COLO829 (cell line): Measurements from ENCODE around the gene PIAS4.
A peak's percentile ranks its signal among the peaks of the same experiment; 100 is the strongest.
"Not testable (repeated sequence)": the region's sequence is repeated elsewhere in the genome, so short reads cannot be mapped to it uniquely, and the experiment has no call there.

Source experiments
- DNase-seq: peaks from one replicate; pipeline ENCODE4 v3.0.0; 2012; ENCODE audit warnings: low spot score

PIAS4 gene

DNA sequence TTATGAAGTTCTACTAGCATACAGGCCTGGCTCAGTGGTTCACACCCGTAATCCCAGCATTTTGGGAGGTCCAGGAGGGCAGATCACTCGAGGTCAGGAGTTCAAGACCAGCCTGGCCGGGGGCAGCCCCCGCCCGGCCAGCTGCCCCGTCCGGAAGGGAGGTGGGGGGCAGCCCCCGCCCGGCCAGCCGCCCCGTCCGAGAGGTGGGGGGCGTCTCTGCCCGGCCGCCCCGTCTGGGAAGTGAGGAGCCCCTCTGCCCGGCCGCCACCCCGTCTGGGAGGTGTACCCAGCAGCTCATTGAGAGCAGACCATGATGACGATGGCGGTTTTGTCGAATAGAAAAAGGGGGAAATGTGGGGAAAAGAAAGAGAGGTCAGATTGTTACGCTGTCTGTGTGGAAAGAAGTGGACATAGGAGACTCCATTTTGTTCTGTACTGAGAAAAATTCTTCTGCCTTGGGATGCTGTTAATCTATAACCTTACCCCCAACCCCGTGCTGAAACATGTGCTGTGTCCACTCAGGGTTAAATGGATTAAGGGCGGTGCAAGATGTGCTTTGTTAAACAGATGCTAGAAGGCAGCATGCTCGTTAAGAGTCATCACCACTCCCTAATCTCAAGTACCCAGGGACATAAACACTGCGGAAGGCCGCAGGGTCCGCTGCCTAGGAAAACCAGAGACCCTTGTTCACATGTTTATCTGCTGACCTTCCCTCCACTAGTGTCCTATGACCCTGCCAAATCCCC is 8.7 kb upstream of the PIAS4 start:
- not testable (repeated sequence) for DNase-seq

DNA sequence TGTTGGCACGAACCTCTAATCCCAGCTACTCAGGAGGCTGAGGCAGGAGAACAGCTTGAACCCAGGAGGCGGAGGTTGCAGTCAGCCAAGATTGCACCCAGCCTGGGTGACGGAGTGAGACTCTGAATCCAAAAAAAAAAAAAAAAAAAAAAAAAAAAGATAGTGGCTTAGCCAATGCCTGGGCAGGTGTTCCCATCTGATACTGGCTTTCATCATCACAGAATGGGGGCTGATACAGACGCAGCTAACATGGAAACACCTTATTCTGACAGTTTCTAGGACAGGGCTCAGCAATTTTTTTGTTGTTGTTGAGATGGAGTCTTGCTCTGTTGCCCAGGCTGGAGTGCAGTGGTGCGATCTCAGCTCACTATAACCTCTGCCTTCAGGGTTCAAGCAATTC is 6.7 kb upstream of the PIAS4 start:
- not testable (repeated sequence) for DNase-seq

DNA sequence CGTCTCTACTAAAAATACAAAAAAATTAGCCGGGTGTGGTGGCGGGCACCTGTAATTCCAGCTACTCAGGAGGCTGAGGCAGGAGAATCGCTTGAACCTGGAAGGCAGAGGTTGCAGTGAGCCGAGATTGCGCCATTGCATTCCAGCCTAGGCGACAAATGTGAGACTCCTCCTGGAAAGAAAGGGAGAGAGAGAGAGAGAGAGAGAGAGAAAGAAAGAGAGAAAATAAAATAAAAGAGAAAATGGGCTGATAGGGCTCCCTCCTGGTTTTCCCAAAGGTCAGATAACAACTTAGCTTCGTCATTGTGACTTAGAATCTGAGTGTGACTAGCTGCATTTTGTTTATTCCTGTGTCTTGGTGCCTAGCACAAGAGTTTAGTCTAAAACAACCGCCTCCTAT is 2.1 kb upstream of the PIAS4 start:
- not testable (repeated sequence) for DNase-seq

DNA sequence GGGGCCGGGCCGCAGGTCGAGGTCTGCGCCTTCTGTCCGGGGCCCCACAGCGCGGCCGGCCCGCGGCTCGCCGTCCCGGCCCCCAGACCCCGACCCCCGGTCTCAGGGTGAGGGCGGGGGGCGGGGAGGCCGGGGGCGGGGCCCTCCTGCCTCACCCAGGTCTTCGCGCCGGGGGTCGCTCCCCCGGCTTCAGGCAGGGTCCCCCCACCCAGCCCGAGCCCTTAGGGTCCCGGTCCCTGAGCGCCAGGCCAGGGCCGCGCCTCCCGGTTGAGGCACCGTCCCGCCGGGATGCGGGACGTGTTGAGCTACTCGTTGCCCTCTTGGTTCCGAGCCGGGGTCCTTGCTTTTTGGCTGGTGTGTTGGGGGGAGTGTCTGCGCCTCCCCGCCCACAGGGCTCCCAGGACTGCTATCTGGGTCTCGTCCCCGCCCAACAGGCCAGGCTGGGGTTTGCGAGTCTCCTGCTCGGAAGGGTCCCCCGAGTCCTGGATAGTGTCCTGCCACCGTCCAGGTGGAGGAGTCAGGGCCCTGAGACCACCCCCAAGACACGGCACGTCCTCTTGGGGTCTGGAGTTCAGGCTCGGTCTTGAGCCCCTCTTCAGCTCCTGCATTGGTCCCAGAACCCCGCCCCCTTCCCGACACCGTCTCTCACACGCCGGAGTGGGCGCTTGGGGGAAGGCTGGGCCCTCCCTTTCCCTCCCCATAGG is 452 bp downstream of the PIAS4 start:
- DNase-seq = no peak

DNA sequence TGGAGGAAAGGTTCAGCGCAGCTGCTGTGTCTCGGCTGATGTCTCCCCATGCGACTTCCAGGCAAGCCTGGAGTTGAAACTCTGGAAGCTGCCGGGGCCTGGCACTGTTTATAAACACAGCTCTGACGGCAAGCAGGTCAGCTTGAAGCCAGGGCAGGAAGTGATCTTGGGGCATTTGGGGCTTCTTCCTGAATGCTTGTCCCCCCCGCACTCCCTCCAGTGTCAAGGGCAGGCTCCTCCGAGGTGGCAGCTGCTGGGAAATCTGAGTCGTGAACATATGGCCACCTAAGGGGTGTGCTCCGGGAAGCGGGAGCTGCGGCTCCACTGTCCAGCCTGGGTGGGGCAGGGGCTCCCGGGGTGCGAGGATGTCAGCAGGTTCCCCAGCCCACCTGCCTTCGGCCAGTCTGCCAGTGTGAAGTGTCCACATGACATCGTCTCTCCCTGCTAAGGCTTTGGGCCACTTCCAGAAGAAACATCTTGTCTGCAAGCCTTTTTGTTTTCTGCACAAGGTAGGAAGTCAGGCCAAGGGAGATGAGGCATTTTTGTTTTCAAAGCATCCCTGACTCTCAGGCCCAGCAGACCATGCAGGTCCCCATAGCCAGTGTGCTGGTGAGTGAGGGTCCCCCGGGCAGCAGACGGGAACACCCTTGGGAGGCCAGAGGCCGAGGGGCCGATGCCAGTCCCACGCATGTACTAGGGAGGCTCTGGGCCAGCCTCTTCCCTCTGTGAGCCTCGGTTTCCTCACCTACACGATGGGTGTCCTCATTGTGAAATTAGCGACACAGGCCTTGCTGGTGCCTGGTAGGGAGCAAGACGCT is 2.7 kb downstream of the PIAS4 start:
- DNase-seq = no peak

DNA sequence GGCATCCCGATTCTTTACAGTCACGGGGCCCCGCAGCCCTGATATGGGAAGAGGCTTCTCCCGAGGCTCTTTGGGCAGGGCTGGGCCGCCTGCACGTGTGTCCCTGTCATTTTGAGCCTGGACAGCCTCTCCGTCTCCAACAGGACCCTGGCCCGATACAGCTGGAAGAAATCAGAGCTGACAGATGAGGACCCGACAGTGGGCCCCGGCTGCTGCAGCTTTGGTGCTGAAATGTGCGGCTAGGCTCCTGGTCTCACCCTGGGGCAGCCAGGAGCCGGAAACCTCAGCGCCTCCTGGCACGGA is 3.2 kb downstream of the PIAS4 start:
- DNase-seq = no peak

DNA sequence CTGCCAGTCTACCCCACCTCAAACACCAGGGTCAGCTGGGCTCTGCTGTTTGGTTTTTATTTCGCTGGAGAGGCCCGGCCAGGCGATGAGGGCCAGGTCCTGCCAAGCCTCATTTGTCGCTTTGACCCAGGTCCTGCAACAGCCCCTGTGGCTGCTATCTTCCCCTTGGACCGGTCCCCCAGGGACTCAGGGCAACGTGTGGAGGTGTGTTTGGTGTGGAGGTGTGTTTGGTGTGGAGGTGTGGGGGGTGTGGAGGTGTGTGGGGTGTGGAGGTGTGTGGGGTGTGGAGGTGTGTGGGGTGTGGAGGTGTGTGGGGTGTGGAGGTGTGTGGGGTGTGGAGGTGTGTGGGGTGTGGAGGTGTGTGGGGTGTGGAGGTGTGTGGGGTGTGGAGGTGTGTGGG is 3.9 kb downstream of the PIAS4 start:
- not testable (repeated sequence) for DNase-seq

DNA sequence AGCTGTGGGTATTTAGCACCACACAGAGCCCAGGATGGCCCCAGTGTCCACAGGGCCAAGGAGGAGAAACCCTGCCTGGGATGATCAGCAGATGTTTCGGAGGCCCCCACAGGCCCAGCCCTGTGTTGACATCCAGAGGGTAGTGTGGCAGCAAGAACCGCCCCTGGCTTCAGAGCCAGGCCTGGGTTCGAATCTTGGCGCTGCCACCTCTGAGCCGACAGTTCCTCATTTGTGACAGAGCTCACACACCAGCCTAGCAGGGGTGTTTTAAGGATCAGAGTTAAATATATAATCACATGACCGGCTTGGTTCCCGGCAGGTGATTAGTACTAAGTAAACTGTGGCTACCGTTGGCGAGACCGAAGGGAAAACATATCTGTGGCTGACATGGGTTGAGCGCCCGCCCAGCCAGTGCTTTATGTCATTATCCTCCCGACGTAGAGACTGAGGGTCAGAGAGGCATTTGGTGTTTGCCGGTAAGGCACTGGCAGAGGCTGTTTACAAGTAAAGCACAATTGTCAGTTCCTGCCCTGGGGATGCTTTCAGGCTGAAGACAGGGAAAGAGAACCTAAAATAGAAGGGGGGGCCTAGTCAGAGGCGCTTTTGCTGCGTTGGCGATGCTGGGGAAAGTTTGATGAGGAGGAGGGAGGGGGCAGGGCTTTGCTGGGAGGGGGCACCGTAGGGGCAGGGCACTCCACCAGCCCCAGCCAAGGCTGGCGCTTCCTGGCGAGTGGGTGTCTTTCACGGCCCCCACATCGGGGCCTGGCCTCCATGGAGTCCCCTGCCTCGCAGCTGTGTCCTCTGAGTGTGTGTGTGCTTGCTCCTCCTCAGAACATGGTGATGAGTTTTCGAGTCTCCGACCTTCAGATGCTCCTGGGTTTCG is 4.8 kb downstream of the PIAS4 start:
- no peak for DNase-seq

DNA sequence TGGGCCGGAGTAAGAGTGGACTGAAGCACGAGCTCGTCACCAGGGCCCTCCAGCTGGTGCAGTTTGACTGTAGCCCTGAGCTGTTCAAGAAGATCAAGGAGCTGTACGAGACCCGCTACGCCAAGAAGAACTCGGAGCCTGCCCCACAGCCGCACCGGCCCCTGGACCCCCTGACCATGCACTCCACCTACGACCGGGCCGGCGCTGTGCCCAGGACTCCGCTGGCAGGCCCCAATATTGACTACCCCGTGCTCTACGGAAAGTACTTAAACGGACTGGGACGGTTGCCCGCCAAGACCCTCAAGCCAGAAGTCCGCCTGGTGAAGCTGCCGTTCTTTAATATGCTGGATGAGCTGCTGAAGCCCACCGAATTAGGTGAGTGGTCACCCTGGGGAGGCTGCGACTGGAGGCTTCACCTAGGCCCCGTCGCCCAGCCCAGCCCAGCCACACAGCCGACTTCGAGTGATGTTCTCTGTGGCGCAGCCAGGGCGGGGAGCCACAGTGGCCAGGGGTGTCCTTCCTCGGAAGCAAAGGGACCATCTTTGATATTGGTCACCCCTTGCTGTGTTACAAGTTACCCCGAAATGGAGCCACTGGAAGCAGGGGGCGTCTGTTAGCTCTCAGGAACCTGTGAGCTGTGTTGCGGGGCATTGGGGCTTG is 5.6 kb downstream of the PIAS4 start:
- no peak for DNase-seq

DNA sequence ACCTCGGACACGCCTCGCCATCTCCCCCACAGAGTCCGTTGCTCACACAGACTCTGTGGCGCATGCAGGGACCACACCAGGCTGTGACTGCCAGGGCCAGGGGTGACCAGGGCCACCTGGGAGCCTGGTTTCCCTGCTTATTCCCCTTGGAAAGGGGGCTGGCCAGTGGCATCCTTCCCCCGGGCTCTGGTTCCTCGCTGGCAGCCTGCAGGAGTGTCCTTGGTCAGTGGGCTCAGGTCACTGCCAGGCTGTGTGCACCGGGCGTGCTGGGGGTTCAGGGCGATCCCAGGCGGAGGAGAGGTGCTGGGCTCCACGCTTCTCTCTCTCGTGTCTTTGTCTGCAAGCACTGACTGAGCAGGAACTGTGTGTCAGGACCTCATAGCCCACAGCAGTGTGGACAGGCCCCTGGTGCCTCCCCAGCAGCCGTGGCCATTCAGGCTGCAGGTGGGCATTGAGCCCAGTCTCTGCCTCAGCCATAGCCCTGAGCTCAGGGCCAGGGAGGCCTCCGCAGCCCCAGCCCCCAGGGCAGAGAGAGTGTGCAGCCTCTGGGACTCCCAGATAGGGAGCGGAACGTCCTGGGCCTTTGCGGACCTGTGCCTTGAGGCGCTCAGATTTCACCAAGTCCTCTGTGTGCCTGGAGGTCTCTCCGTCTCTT is 6.5 kb downstream of the PIAS4 start:
- no peak for DNase-seq

DNA sequence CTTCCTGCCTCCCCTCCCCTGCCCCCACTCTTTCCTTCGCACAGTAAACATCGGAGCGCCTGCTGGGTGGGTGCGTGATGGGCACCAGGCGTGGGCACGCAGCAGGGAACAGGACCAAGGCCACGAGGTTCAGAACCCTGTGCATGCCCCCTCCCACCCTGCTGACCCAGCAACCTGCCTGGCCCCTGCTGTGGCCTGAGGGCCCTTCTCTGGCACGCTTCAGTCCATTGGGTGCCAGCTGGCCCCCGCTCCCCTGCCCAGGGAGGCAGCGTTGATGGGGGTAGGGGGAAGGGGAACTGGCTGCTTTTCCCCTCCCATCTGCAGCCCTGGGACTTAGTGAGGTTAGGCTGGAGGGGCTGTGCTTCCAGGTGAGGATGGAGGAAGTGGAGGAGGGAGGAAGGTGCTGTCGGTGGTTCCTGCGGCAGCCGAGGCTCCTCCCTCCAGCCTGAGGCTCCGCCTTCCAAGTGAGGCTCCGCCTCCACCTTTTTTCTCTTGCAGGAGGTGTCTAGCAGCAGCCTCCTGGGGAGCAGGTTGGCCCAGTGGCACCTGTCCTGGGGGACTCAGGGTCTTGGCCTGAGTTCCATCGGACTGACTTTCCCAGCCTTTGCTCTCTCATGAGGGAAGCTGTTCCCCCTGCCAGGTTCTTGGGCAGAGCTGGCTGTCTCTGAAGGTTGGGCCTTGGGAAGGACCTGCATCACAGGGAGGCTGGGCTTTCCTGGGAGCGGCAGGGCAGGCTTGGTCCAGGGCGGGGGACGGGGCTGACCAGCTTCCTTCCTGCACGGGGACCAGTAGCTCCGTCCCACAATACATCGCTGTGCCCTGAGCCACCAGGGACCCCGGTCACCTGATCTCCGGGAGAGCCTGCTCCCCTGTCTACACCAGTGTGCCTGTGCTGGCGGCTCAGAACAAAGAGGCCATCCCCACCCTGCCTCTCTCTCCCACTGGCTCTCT is 7.3 kb downstream of the PIAS4 start:
- DNase-seq = no peak

DNA sequence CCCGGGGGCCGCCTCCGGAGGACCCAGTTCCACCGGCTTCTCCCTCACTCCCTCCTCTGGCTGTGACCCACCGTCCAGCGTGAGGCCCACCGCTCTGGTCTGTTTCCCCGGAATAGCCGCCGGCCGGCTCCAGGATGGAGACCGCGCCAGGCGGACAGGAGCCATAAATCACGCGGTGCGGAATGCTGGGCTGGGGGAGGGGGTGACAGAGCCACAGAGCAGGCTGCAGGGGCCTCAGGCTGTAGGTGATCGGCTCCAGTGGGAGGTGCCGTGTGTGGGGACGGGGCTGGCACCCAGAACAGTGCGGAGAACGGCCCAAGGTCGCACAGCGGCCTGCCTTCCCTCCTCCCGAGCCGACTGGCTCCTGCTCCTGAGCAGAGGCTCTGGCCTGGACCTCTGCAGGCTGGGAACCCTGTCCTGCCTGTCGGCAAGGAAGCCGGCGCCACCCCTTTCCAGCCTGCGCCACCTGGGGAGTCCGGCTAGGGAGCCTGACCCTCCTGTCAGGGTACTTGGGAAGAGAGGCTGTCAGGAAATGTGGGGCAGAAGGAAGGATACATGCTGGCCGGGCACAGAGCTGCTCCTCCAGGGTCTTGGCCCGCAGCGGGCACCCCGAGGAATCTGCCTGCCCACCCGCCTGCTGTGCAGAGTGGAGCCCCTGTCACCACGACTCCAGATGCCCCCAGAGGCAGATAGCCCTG is 8.3 kb downstream of the PIAS4 start:
- DNase-seq = no peak

DNA sequence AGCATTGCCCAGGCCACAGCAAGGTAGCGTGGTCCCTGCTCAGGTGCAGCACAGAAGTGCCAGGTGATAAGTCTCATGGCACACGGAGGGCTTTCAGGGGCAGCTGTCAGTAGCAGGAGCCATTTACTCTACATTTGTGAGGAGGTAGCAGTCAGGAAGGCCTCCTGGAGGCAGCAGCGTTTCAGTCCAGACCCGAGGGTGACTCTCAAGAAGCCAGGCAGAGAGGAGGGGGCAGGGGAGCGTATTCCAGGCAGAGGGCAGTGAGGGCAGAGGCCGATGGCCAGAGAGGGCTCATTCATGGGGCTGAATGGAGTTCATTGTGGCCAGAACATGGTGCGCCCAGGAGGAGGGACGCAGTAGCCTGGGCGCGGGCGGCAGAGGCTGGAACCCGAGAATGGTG is 8.9 kb downstream of the PIAS4 start:
- peak; percentile 29 for DNase-seq

DNA sequence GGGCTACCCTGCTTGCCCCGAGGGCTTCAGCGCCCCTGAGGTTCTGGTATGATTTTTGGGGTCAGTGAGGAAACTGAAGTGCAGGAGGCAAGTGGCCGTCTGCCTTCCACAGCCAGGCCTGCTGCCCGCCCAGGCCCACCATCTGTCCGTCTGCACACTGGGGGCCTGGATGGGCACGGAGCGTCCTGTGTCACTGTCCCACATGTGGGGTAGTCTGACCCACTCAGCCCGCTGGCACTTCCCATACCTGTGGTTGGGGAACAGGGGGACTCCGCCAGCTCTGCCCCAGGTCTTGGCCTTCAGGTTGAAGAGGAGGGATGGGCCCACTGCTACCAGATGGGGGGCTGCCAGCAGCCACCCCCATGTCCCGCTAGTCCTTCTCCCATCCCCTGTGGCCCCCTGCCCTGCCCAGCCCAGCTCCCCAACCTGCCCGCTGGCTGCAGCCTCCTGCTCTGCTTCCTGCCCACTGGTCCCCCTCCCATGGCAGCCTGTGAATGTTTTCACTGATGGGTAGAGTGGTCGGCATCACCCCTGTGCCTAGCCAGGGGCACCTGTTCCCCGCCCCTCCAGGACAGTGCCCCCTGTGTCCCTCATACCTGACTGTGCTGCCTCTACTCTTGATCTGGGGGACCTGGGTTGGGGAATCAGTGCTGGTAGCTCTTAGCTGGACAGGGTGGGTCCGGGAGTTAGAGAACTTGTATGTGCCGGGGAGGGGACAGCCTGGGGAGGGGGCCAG is 9.5 kb downstream of the PIAS4 start:
- no peak for DNase-seq

DNA sequence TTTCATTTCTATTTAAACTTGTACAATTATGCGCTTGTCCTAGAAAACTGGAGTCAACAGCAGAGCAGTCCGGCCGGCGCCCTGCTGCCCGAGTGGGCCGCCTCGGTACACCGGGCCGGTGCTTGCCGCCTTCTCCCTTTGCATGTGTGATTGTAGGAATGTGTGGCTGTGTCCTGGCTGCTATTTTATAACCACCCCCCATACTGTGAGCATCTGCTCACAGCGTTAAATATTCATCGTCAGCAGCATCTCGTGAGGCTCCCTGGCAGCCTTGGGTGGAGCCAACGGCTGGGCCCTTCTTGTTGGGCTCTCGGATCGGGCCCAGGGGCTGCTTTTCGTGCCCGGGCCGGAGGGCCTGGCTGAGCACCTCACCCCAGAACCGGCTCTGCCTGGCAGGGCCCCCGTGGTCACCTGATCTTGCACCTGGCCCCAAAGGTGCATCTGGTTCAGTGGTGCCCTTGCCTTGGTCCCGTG is 10.6 kb downstream of the PIAS4 start:
- no peak for DNase-seq

DNA sequence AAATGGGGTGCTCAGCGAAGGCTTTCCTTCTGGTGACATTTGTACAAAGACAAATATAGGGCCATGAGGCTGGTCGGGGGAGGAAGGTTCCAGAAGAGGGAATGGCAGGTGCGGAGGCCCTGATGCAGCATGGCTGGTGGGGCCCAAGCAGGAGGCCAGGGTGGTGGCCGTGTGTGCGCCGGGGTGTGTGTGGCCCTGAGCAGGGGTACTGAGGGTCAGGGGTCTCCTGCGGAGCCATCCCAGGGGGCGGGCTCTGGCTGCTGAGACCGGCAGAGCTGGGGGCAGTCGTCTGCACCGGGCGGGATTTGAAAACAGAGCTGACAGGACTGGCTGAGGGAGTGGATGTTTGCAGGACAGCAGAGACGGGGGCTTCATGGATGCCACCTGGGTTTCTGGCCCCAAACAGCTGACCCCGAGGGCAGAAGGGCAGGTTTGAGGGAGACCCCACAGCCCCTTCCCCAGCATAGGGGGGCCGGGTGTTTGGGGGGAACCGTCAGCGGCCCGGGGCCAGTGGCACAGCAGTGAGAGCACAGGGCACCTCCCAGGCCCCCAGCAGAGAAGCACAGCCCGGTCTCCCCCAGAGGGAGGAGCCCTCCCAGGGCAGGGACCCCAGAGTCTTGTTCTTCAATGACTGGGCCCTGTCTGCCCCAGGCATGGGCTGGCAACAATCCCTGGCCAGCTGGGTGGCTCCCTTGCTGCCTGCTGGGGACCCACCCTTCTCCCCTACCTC is 11.4 kb downstream of the PIAS4 start:
- no peak for DNase-seq

DNA sequence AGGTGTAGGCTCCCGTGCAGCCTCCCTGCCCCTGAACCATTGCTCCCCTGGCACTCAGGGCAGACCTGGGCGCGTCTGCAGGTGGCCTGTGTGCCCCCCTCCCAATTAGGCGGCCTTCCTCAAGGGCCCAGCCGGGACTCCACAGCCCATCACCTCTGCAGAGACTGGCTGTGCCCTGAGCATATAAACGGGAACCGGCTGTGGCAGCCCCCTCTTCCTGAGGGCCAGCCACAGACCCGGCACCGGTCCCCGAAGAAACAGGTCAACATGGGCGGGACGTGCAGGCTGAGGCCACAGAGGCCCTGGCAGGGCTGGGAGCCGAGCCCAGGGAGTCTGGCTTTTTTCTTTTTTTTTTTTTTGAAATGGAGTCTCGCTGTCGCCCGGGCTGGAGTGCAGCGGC is 12.0 kb downstream of the PIAS4 start:
- DNase-seq = no peak
